A549 (cell line): ENCODE data around the gene ZNF710.

ENCODE experiments used
- CTCF ChIP-seq: fragments of >200 bp; sonication (Bioruptor Twin); formaldehyde crosslinking; IDR thresholded peaks from 3 replicates; pipeline ENCODE4 v1.5.1; 2016
- JUNB ChIP-seq: fragments of >200 bp; sonication (Bioruptor Twin); formaldehyde crosslinking; IDR thresholded peaks from 2 replicates; pipeline ENCODE4 v1.6.1; 2016

GRCh38 chr15:90062973-90063769 lies 62.0 kb downstream of the ZNF710 start:
- TF ChIP-seq CTCF (no peak), JUNB (no peak)
